Heart left ventricle (tissue), 13 donors: ENCODE results near the gene KIAA2012.

Source experiments
- POLR2A ChIP-seq, 2 donors: fragments of 450-650 bp; IDR thresholded peaks; one replicate each; pipeline ENCODE4 v1.6.1; 2017; ENCODE audit warnings: antibody characterized with exemption in 2 of 2, mild to moderate bottlenecking in 2 of 2, moderate library complexity in 2 of 2
- TF ChIP-seq, protein P1 (sequence below), 12 donors: fragments of 200-600 bp; sonication (generic) in 4 of 12; IDR thresholded peaks; one replicate each; pipeline versions ENCODE4 v1.5.0 to v1.8.0; 2018 to 2022; ENCODE audit warnings: antibody characterized with exemption in 12 of 12, mild to moderate bottlenecking in 5 of 12
- donor health status: ischemic (EF 13 %, LVEDD 7.1; RV severe dilation, severe dysfunction).
- donor health status: DM: no; HTN: yes; CAD: no.
- donor health status: DM: no; HTN: no; CAD: no.
- donor health status: ischemic (EF 25% LVEDD 6.9; RV normal size, moderate dysfunction).
- donor health status: ischemic (EF 25% LVEDD 5.7; RV mildly dilated, moderate dysfunction).
- donor health status: ischemic (EF 35%, LVEDD 5.7; RV mildly dilated, moderate dysfunction).
- donor health status: nonischemic (EF 11% LVEDD 7.7; RV severe dilation, severe dysfunction).
- donor health status: DM: yes; HTN: yes; CAD: no.
- donor health status: PGD.
- donor health status: ischemic (EF 29% LVEDD 5.4; RV normal size, mild dysfunction).
- donor health status: nonischemic (EF 23%, LVEDD 6.1; RV moderate dilation, normal function).

DNA sequence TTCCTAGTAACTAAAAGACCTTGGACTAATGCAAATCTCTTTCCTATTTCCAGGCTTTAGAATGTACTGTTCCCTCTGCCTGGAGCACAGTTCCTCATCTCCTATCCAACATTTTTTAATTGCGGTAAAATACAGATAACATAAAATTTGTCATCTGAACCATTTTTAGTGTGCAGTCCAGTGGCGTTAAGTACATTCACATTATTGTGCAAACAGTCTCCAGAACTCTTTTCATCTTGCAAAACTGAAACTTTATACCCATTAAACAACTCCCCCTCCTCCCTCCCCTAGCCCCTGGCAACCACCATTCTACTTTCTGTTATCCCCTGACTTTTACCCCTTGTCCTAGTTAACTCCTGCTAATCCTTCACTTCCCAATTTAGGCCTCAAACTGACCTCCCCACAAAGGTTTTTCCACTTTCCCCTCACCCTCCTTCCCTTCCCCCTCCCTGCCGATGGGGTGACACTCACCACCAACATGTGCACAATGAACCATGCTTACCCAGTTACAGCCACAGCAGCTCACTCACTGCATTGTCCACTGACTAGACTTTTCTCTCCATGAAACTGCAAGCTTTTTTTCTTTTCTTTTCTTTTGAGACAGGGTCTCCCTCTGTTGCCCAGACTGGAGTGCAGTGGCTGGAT, 54.8 kb downstream of the KIAA2012 start:
- TF ChIP-seq, protein P1, sequence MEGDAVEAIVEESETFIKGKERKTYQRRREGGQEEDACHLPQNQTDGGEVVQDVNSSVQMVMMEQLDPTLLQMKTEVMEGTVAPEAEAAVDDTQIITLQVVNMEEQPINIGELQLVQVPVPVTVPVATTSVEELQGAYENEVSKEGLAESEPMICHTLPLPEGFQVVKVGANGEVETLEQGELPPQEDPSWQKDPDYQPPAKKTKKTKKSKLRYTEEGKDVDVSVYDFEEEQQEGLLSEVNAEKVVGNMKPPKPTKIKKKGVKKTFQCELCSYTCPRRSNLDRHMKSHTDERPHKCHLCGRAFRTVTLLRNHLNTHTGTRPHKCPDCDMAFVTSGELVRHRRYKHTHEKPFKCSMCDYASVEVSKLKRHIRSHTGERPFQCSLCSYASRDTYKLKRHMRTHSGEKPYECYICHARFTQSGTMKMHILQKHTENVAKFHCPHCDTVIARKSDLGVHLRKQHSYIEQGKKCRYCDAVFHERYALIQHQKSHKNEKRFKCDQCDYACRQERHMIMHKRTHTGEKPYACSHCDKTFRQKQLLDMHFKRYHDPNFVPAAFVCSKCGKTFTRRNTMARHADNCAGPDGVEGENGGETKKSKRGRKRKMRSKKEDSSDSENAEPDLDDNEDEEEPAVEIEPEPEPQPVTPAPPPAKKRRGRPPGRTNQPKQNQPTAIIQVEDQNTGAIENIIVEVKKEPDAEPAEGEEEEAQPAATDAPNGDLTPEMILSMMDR (IDR thresholded peaks at IDR 0.05): no peak
- no peak for TF ChIP-seq POLR2A (IDR thresholded peaks at IDR 0.05)
